ENCODE results near the gene GRIP2.

The GRIP2 gene

GRCh38 chr3:14581334-14582044 lies 41.3 kb upstream of the GRIP2 start:
- no peak overlapping the region for H3K4me3 ChIP-seq (ENCODE audit: insufficient read length, low read depth)
- H3K4me1 ChIP-seq (ENCODE audit: insufficient read depth, insufficient read length) = no peaks in the 10 kb centered on the region
- no peak for DNase-seq (ENCODE audit: low read depth, low spot score)
- no peaks in the 10 kb centered on the region for H3K27me3 ChIP-seq (ENCODE audit: insufficient read depth, insufficient read length)
- H3K9ac ChIP-seq (ENCODE audit: insufficient read length, low read depth) = no peak overlapping the region
- H3K36me3 ChIP-seq (ENCODE audit: insufficient read depth, insufficient read length, low read length) = no peaks in the 10 kb centered on the region
- no peaks in the 10 kb centered on the region for H3K9me3 ChIP-seq (ENCODE audit: insufficient read depth, low read length)
- TF ChIP-seq YY1 (IDR thresholded peaks at IDR 0.05; ENCODE audit: insufficient read depth, insufficient read length) (no peak), SUZ12 (IDR thresholded peaks at IDR 0.05; ENCODE audit: extremely low read depth, insufficient read depth, insufficient read length) (no peak), ZNF274 (IDR thresholded peaks at IDR 0.05; ENCODE audit: low read depth, low read length) (no peak)

- H3K4me1 ChIP-seq (ENCODE audit: insufficient read depth, insufficient read length) = peaks cover 2% of the 10 kb centered on the region
Observed at GRCh38 chr3:14577897-14578296, 37.8 kb upstream of the GRIP2 start.

GRCh38 chr3:14576163-14576562 lies 36.0 kb upstream of the GRIP2 start:
- Histone ChIP-seq H3K9ac (ENCODE audit: insufficient read length, low read depth) (no peak overlapping the region), H3K9me3 (ENCODE audit: insufficient read depth, low read length) (no peaks in the 10 kb centered on the region), H3K4me3 (ENCODE audit: insufficient read length, low read depth) (no peak overlapping the region), H3K36me3 (ENCODE audit: insufficient read depth, insufficient read length, low read length) (no peaks in the 10 kb centered on the region), H3K4me1 (ENCODE audit: insufficient read depth, insufficient read length) (peaks cover 2% of the 10 kb centered on the region), H3K27me3 (ENCODE audit: insufficient read depth, insufficient read length) (no peaks in the 10 kb centered on the region)
- DNase-seq (ENCODE audit: low read depth, low spot score) = no peak
- TF ChIP-seq SUZ12 (IDR thresholded peaks at IDR 0.05; ENCODE audit: extremely low read depth, insufficient read depth, insufficient read length) (no peak), YY1 (IDR thresholded peaks at IDR 0.05; ENCODE audit: insufficient read depth, insufficient read length) (no peak), ZNF274 (IDR thresholded peaks at IDR 0.05; ENCODE audit: low read depth, low read length) (no peak)

More at GRCh38 chr3:14577897-14578296, 37.8 kb upstream of the GRIP2 start:
- Histone ChIP-seq H3K4me3 (ENCODE audit: insufficient read length, low read depth) (no peak overlapping the region), H3K27me3 (ENCODE audit: insufficient read depth, insufficient read length) (no peaks in the 10 kb centered on the region), H3K36me3 (ENCODE audit: insufficient read depth, insufficient read length, low read length) (no peaks in the 10 kb centered on the region), H3K9me3 (ENCODE audit: insufficient read depth, low read length) (no peaks in the 10 kb centered on the region), H3K9ac (ENCODE audit: insufficient read length, low read depth) (no peak overlapping the region)
- TF ChIP-seq YY1 (IDR thresholded peaks at IDR 0.05; ENCODE audit: insufficient read depth, insufficient read length) (no peak), SUZ12 (IDR thresholded peaks at IDR 0.05; ENCODE audit: extremely low read depth, insufficient read depth, insufficient read length) (no peak), ZNF274 (IDR thresholded peaks at IDR 0.05; ENCODE audit: low read depth, low read length) (no peak)
- DNase-seq (ENCODE audit: low read depth, low spot score) = no peak

- DNase-seq (ENCODE audit: low read depth, low spot score) = no peak
- no peak overlapping the region for H3K4me3 ChIP-seq (ENCODE audit: insufficient read length, low read depth)
- H3K9me3 ChIP-seq (ENCODE audit: insufficient read depth, low read length) = no peaks in the 10 kb centered on the region
- peaks cover 12% of the 10 kb centered on the region for H3K4me1 ChIP-seq (ENCODE audit: insufficient read depth, insufficient read length)
- no peaks in the 10 kb centered on the region for H3K36me3 ChIP-seq (ENCODE audit: insufficient read depth, insufficient read length, low read length)
- no peaks in the 10 kb centered on the region for H3K27me3 ChIP-seq (ENCODE audit: insufficient read depth, insufficient read length)
- no peak overlapping the region for H3K9ac ChIP-seq (ENCODE audit: insufficient read length, low read depth)
- TF ChIP-seq SUZ12 (IDR thresholded peaks at IDR 0.05; ENCODE audit: extremely low read depth, insufficient read depth, insufficient read length) = no peak
- TF ChIP-seq YY1 (IDR thresholded peaks at IDR 0.05; ENCODE audit: insufficient read depth, insufficient read length) = no peak
Observed at GRCh38 chr3:14574183-14574582, 34.0 kb upstream of the GRIP2 start.

GRCh38 chr3:14573706-14574105 lies 33.6 kb upstream of the GRIP2 start:
- Histone ChIP-seq H3K36me3 (ENCODE audit: insufficient read depth, insufficient read length, low read length) (no peaks in the 10 kb centered on the region), H3K4me3 (ENCODE audit: insufficient read length, low read depth) (no peak overlapping the region), H3K9me3 (ENCODE audit: insufficient read depth, low read length) (no peaks in the 10 kb centered on the region), H3K9ac (ENCODE audit: insufficient read length, low read depth) (no peak overlapping the region), H3K27me3 (ENCODE audit: insufficient read depth, insufficient read length) (no peaks in the 10 kb centered on the region), H3K4me1 (ENCODE audit: insufficient read depth, insufficient read length) (peaks cover 13% of the 10 kb centered on the region)
- no peak for TF ChIP-seq SUZ12 (IDR thresholded peaks at IDR 0.05; ENCODE audit: extremely low read depth, insufficient read depth, insufficient read length)
- no peak for TF ChIP-seq YY1 (IDR thresholded peaks at IDR 0.05; ENCODE audit: insufficient read depth, insufficient read length)
- TF ChIP-seq ZNF274 (IDR thresholded peaks at IDR 0.05; ENCODE audit: low read depth, low read length) = no peak
- no peak for DNase-seq (ENCODE audit: low read depth, low spot score)

- Histone ChIP-seq H3K4me1 (ENCODE audit: insufficient read depth, insufficient read length) (peaks cover 15% of the 10 kb centered on the region), H3K9ac (ENCODE audit: insufficient read length, low read depth) (no peak overlapping the region), H3K27me3 (ENCODE audit: insufficient read depth, insufficient read length) (no peaks in the 10 kb centered on the region), H3K9me3 (ENCODE audit: insufficient read depth, low read length) (no peaks in the 10 kb centered on the region), H3K36me3 (ENCODE audit: insufficient read depth, insufficient read length, low read length) (no peaks in the 10 kb centered on the region), H3K4me3 (ENCODE audit: insufficient read length, low read depth) (no peak overlapping the region)
- no peak for TF ChIP-seq YY1 (IDR thresholded peaks at IDR 0.05; ENCODE audit: insufficient read depth, insufficient read length)
- TF ChIP-seq SUZ12 (IDR thresholded peaks at IDR 0.05; ENCODE audit: extremely low read depth, insufficient read depth, insufficient read length) = no peak
- TF ChIP-seq ZNF274 (IDR thresholded peaks at IDR 0.05; ENCODE audit: low read depth, low read length) = no peak
- DNase-seq (ENCODE audit: low read depth, low spot score) = no peak
Observed at GRCh38 chr3:14570864-14571263, 30.7 kb upstream of the GRIP2 start.

GRCh38 chr3:14570089-14570488 lies 29.9 kb upstream of the GRIP2 start:
- peaks cover 19% of the 10 kb centered on the region for H3K4me1 ChIP-seq (ENCODE audit: insufficient read depth, insufficient read length)
- DNase-seq (ENCODE audit: low read depth, low spot score) = no peak
- no peak overlapping the region for H3K4me3 ChIP-seq (ENCODE audit: insufficient read length, low read depth)
- no peak overlapping the region for H3K9ac ChIP-seq (ENCODE audit: insufficient read length, low read depth)
- TF ChIP-seq SUZ12 (IDR thresholded peaks at IDR 0.05; ENCODE audit: extremely low read depth, insufficient read depth, insufficient read length) = no peak
- no peak for TF ChIP-seq ZNF274 (IDR thresholded peaks at IDR 0.05; ENCODE audit: low read depth, low read length)
- no peak for TF ChIP-seq YY1 (IDR thresholded peaks at IDR 0.05; ENCODE audit: insufficient read depth, insufficient read length)
- H3K9me3 ChIP-seq (ENCODE audit: insufficient read depth, low read length) = no peaks in the 10 kb centered on the region
- no peaks in the 10 kb centered on the region for H3K27me3 ChIP-seq (ENCODE audit: insufficient read depth, insufficient read length)
- H3K36me3 ChIP-seq (ENCODE audit: insufficient read depth, insufficient read length, low read length) = no peaks in the 10 kb centered on the region
